CD4-positive, alpha-beta T cell treated with Interleukin-2 at 100 ng/mL for 4 hours (primary cell): ENCODE results near the gene DIPK1B.
"Not testable (repeated sequence)": the region's sequence is repeated elsewhere in the genome, so short reads cannot be mapped to it uniquely, and the experiment has no call there.

Source experiments
- DNase-seq: peaks from one replicate; pipeline ENCODE4 v3.0.0-alpha.2; 2020; ENCODE audit warnings: low spot score

The DIPK1B gene

DNA sequence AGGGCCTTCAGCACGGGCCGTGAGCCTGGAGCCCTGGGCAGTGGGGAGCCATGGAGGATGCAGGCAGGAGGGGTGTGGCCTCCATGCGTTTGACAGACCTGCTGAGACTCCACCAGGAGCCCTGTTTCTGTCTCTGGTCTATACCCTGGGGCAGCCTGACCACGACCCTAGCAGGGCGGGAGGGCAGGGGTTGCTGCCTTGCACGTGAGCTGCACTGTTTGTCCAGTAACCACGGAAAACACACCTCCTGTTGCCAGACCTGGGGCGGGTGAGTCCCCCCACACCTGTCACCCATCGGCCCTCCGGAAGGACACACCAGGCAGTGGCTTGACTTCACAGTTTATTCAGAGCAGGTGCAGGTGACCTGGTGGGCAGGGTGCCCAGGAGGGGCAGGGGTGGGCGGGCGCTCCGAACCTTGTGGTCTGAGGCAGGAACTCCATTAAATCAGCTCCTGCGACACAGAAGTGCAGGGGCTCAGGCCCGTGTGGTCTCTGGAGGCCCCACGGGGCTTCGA is 41.7 kb downstream of the DIPK1B start:
- DNase-seq: no peak

GRCh38 chr9:136754626-136755301 is 42.4 kb downstream of the DIPK1B start:
- no peak for DNase-seq

GRCh38 chr9:136755302-136756133 is 43.1 kb downstream of the DIPK1B start:
- not testable (repeated sequence) for DNase-seq

DNA sequence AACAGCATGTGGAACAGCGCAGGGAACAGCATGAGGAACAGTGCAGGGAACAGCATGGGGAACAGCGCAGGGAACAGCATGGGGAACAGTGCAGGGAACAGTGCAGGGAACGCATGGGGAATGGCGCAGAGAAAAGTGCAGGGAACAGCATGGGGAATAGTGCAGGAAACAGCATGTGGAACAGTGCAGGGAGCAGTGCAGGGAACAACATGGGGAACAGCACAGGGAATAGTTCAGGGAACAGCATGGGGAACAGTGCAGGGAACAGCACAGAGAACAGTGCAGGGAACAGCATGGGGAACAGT is 43.7 kb downstream of the DIPK1B start:
- no peak for DNase-seq

- no peak for DNase-seq
Measured at GRCh38 chr9:136756836-136757235, 44.5 kb downstream of the DIPK1B start.

DNA sequence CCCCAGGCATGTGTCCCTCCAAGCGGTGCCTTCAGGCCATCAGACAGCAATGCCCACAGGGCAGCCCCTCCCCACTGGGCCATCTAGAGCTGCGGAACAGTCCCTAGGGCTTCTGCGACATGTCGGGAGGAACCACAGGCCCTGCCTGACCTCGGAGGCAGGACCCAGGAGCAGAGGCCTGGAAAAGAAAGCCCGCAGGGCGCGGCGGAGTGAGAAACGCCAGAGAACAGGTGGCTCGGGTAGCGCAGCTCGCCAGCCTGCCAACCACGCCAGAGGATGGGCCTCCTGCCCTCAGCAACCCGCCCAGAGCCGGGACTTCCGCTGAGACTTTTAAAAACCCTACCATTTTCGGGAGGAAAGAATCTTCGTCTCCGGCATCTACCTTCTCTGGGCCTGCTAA is 45.0 kb downstream of the DIPK1B start:
- no peak for DNase-seq

GRCh38 chr9:136757751-136758140 is 45.4 kb downstream of the DIPK1B start:
- no peak for DNase-seq

- DNase-seq: no peak
Measured at GRCh38 chr9:136759001-136759400, 46.6 kb downstream of the DIPK1B start.

DNA sequence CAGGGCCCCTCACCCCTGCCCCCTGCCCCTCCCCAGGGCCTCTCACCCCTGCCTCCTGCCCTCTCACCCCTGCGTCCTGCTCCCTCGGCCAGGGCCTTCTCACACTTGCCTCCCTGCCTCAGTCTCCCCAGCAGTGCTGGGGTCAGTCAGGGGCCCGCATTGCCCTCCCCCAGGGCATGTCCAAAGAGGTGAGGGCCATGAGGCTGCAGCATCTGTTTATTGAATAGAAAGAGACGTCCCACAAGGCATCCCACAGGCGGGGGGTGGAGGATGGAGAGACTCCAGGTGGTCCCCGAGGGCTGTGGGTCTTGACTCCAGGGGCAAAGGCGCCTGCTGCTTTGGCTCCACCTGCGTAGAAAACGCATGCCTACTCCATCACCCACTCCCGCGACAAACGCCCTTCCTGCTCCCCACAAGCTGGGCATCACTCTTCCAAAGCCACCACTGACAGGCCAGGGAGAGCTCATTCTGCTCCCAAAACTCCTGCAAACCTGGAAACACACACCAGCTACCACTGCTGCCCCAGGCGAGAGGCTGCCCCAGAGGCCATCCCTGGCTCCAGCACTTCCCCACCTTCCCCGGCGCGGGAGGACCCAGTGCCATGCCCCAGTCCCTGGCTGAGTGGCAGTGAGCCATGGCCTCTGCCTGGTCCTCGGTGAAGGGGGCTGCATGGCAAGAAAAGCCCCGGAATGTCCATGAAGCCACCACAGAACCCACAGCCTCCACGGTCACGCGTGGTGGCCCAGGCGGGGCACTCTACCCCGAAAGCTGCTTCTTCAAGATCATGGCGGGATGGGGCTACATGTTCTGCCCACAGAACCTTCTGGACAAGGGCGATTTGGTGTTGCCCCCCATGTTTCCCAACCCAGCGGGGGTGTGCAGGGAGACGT is 47.3 kb downstream of the DIPK1B start:
- no peak for DNase-seq

DNA sequence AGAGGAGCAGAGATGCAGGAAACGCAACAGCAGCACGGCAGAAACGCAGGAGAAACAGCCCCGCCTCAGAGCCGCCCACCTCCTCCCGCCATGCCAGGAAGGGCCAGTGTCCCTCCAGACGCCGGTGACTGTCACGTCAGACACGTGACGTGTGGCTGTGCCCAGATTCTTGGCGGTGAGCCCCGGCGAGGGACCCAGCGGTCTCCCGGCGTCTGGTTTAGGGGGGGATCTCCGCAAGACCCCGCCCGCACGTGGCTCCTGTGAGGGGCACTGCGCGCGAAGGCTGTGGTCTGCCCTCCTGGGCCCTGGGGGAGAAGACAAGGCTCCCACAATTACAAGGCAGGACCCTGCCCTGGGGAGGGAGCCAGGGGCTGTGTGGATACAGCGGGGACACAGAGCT is 48.1 kb downstream of the DIPK1B start:
- DNase-seq: no peak

- peak; percentile 7 for DNase-seq
Measured at GRCh38 chr9:136760834-136761544, 48.6 kb downstream of the DIPK1B start.

GRCh38 chr9:136761545-136761981 is 49.2 kb downstream of the DIPK1B start:
- no peak for DNase-seq

DNA sequence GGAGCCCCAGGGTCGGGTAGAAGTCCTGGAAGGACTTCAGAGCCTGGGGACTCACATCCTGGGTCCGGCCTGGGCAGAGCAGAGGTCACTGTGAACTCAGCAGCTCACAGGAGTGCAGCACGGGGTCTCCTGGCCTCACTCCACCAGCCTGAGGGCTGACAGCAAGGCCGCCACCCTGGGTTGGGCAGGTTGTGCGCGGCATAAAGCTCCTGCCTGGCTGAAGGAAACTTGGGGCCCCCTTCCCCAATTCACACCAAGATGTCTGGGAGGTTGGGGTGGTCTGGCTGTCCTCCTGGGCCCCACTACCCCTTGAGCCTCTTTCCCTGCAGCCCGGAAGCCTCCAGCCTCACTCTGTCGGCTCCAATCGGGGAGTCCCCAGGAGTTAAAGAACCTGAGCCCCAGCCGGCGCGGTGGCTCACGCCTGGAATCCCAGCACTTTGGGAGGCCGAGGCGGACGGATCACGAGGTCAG is 49.9 kb downstream of the DIPK1B start:
- no peak for DNase-seq

DNA sequence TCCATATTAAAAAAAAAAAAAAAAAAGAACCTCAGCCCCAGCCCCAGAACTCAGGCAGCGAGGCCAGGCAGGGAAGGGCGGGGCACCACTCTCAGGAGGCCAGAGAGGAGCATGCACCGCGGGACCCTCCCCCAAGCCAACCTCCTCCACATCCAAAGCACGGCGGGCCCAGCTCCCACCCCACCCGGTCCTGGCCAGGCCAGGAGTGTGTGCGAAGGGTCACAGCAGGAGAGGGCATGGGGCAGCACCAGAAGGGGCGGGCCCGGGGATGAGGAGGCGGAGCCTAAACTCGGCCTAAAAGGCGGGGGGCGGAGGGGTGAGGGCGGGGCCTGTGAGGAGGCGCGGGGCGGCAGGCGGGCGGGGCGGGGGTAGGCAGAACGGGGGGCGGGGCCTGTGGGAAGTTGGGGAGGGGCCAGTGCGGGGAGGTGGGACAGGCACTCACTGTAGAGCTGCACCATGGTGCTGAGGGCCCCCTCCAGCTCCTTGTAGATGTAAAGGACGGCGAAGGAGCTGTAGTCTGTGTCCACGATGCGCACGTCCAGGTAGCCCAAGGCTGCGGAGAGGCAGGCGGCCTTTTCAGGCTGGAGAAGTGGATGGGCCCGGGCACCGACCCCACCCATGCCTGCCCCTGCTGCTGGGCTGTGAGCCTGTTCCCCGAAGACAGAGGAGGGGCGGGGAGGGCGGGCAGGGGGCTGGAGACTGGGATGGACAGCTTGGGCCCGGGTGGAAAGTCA is 50.7 kb downstream of the DIPK1B start:
- DNase-seq: peak; percentile 12

GRCh38 chr9:136763649-136764035 is 51.3 kb downstream of the DIPK1B start:
- DNase-seq: no peak

- no peak for DNase-seq
Measured at GRCh38 chr9:136764301-136764891, 52.0 kb downstream of the DIPK1B start, which contains the start of gene LCN15. TSS of gene LCN15 (minus strand) at chr9:136764518. CDS start at chr9:136764488, 30 bp downstream.

DNA sequence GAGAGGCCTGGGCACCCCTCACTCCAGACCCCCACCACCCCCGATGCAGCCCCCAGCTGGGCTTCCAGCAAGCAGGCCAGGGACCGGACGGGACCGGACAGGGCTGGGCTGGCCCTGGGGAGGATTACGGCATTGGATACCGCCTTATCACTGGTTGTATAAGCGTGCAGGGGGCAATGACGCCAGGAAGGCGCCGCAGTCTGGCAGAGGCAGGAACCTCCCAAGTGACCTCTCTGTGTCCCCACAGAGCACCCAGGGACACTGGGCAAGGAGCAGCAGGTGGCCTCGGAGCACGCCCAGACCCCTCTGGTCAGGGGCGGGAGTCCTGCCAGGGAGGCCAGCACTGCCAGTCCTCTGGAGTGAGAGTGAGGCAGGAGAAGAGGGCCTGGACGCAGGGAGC is 52.7 kb downstream of the DIPK1B start:
- no peak for DNase-seq

DNA sequence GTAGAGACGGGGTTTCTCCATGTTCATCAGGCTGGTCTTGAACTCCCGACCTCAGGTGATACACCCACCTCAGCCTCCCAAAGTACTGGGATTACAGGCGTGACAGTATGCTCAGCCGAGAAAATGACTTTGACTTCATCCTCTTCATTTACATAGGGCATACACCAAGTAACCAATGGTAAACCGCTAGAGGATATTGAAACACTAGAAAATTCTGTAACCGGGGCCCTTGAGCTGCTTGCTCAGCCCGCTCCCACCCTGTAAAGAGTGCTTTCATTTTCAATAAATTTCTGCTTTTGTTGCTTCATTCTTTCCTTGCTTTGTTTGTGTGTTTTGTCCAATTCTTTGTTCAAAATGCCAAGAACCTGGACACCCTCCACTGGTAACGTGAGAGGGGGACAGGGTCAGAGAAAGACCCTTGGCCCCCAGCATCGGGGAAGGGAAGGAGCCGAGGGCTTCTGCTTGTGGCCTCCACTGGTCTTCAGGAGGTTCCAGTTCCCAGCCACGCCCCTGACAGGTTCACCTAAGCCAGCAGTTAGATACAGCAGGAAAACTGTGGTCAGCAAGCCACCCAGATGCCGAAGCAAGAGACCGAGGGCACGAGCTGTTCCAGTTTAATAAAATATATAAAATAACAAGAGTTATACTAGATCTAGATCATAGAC is 53.5 kb downstream of the DIPK1B start:
- not testable (repeated sequence) for DNase-seq

DNA sequence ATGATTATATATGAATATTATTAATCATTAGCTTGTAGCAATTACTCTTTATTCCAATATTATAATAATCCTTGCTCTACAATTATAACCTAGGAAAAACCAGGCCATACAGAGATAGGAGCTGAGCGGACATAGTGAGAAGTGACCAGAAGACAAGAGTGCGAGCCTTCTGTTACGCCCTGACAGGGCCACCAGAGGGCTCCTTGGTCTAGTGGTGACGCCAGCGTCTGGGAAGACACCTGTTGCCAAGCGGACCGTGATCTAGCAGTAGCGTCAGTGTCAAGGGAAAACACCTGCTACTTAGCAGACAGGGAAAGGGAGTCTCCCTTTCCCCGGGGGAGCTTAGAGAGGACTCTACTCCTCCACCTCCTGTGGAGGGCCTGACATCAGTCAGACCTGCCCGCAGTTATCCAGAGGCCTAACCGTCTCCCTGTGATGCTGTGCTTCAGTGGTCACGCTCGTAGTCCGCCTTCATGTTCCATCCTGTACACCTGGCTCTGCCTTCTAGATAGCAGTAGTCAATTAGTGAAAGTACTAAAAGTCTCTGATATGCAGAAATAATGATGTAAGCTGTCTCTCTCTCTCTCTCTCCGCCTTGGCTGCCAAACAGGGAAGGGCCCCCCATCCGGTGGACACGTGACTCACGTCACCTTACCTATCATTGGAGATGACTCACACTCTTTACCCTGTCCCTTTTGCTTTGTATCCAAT is 54.2 kb downstream of the DIPK1B start:
- peak; percentile 58 for DNase-seq
